IgD-negative memory B cell (primary cell): Measurements from ENCODE around the gene C8G. TPM values are rescaled to one million over a fixed set of nuclear protein-coding genes. Genes with fewer than 3 reads are reported as not detected.

Experiments used
- H3K27ac Mint-ChIP-seq, 3 donors: one replicate each; pipeline ENCODE4 v1.8.0; 2020 to 2022; ENCODE audit warnings: mild to moderate bottlenecking in 3 of 3, mixed read lengths in 3 of 3, moderate library complexity in 1 of 3
- H3K27me3 Mint-ChIP-seq: one replicate; pipeline ENCODE4 v1.8.0; 2021; ENCODE audit warnings: mixed read lengths
- H3K36me3 Mint-ChIP-seq: one replicate; pipeline ENCODE4 v1.8.0; 2020; ENCODE audit warnings: mild to moderate bottlenecking, mixed read lengths
- H3K4me1 Mint-ChIP-seq, 3 donors: one replicate each; pipeline ENCODE4 v1.8.0; 2020 to 2022; ENCODE audit warnings: mixed read lengths in 3 of 3, mild to moderate bottlenecking in 1 of 3
- H3K4me3 Mint-ChIP-seq, 4 donors: one replicate each; pipeline ENCODE4 v1.8.0; 2020 to 2022; ENCODE audit warnings: mild to moderate bottlenecking in 4 of 4, mixed read lengths in 4 of 4, moderate library complexity in 3 of 4
- H3K9me3 Mint-ChIP-seq, 3 donors: one replicate each; pipeline ENCODE4 v1.8.0; 2020 to 2021; ENCODE audit warnings: mixed read lengths in 3 of 3, mild to moderate bottlenecking in 1 of 3
- polyA plus RNA-seq: library from polyadenylated mRNA; unstranded; fragments of 300-500 nt; fragmentation: Illumina TruSeq; gene quantifications from one replicate; pipeline ENCODE4 v1.2.3, GENCODE V29; 2021

The C8G gene
- not detected for polyA plus RNA-seq

GRCh38 chr9:136944519-136945332 lies at the start of gene C8G, which contains the start of gene FBXW5:
Gene C8G, plus strand, starts transcription at chr9:136945243. Its CDS starts 78 bp downstream, at chr9:136945321.
Gene FBXW5, minus strand, starts transcription at chr9:136944738. Its CDS starts 655 bp downstream, at chr9:136944083.
- H3K4me1 Mint-ChIP-seq: peaks cover 0 to 8% (median 1%) of the 10 kb centered on the region in 3 donors
- no peaks in the 10 kb centered on the region for H3K27me3 Mint-ChIP-seq
- peak within 1 kb of the TSS; percentile 76 to 87 (median 82) for H3K4me3 Mint-ChIP-seq
- peak within 1 kb of the TSS in 2 of 3 donors; percentile 87 to 90 for H3K27ac Mint-ChIP-seq
- no peaks in the 10 kb centered on the region for H3K36me3 Mint-ChIP-seq
- no peaks in the 10 kb centered on the region for H3K9me3 Mint-ChIP-seq

GRCh38 chr9:136896027-136896426 lies 49.0 kb upstream of the C8G start:
- no peak overlapping the region for H3K27ac Mint-ChIP-seq

GRCh38 chr9:136898483-136899100 lies 46.5 kb upstream of the C8G start:
- H3K9me3 Mint-ChIP-seq: no peaks in the 10 kb centered on the region
- peak overlapping the region in 2 of 3 donors; percentile 10 to 76 for H3K27ac Mint-ChIP-seq
- H3K36me3 Mint-ChIP-seq: peaks cover 5% of the 10 kb centered on the region
- H3K4me1 Mint-ChIP-seq: peaks cover 31 to 45% (median 37%) of the 10 kb centered on the region in 3 donors
- H3K27me3 Mint-ChIP-seq: no peaks in the 10 kb centered on the region
- H3K4me3 Mint-ChIP-seq: peak overlapping the region in 1 of 4 donors; percentile 45

More at GRCh38 chr9:136896027-136896426, 49.0 kb upstream of the C8G start:
- Mint-ChIP-seq H3K4me3 (no peak overlapping the region), H3K9me3 (no peaks in the 10 kb centered on the region), H3K36me3 (peaks cover 3% of the 10 kb centered on the region), H3K4me1 (peaks cover 21 to 28% (median 25%) of the 10 kb centered on the region in 3 donors), H3K27me3 (no peaks in the 10 kb centered on the region)

- peaks cover 5% of the 10 kb centered on the region for H3K36me3 Mint-ChIP-seq
- H3K27me3 Mint-ChIP-seq: no peaks in the 10 kb centered on the region
- peaks cover 31 to 45% (median 36%) of the 10 kb centered on the region in 3 donors for H3K4me1 Mint-ChIP-seq
- H3K9me3 Mint-ChIP-seq: no peaks in the 10 kb centered on the region
- peak overlapping the region; percentile 76 to 93 (median 76) for H3K27ac Mint-ChIP-seq
- H3K4me3 Mint-ChIP-seq: peak overlapping the region in 3 of 4 donors; percentile 8 to 46 (median 33)
Measured at GRCh38 chr9:136899196-136899595, 45.8 kb upstream of the C8G start.

- peaks cover 35 to 49% (median 36%) of the 10 kb centered on the region in 3 donors for H3K4me1 Mint-ChIP-seq
- no peaks in the 10 kb centered on the region for H3K27me3 Mint-ChIP-seq
- peak overlapping the region; percentile 64 to 97 (median 76) for H3K27ac Mint-ChIP-seq
- H3K9me3 Mint-ChIP-seq: no peaks in the 10 kb centered on the region
- peak overlapping the region in 1 of 4 donors; percentile 63 for H3K4me3 Mint-ChIP-seq
- H3K36me3 Mint-ChIP-seq: peaks cover 8% of the 10 kb centered on the region
Measured at GRCh38 chr9:136900556-136900955, 44.5 kb upstream of the C8G start.

- Mint-ChIP-seq H3K9me3 (no peaks in the 10 kb centered on the region), H3K27ac (peak overlapping the region; percentile 92 to 99 (median 97)), H3K36me3 (peaks cover 8% of the 10 kb centered on the region), H3K4me3 (peak overlapping the region in 3 of 4 donors; percentile 51 to 91 (median 87)), H3K27me3 (no peaks in the 10 kb centered on the region), H3K4me1 (peaks cover 35 to 49% (median 36%) of the 10 kb centered on the region in 3 donors)
Measured at GRCh38 chr9:136900988-136901515, 44.0 kb upstream of the C8G start.

- Mint-ChIP-seq H3K9me3 (no peaks in the 10 kb centered on the region), H3K4me1 (peaks cover 35 to 50% (median 36%) of the 10 kb centered on the region in 3 donors), H3K27me3 (no peaks in the 10 kb centered on the region), H3K4me3 (peak overlapping the region; percentile 51 to 91 (median 78)), H3K27ac (peak overlapping the region; percentile 92 to 99 (median 97)), H3K36me3 (peaks cover 8% of the 10 kb centered on the region)
Measured at GRCh38 chr9:136901516-136902258, 43.4 kb upstream of the C8G start.

- no peaks in the 10 kb centered on the region for H3K9me3 Mint-ChIP-seq
- no peaks in the 10 kb centered on the region for H3K27me3 Mint-ChIP-seq
- H3K4me3 Mint-ChIP-seq: peak overlapping the region; percentile 51 to 91 (median 76)
- H3K4me1 Mint-ChIP-seq: peaks cover 31 to 46% (median 35%) of the 10 kb centered on the region in 3 donors
- peak overlapping the region; percentile 92 to 99 (median 97) for H3K27ac Mint-ChIP-seq
- peaks cover 9% of the 10 kb centered on the region for H3K36me3 Mint-ChIP-seq
Measured at GRCh38 chr9:136902259-136902821, 42.7 kb upstream of the C8G start.

- H3K4me3 Mint-ChIP-seq: peak overlapping the region in 2 of 4 donors; percentile 51 to 74
- no peaks in the 10 kb centered on the region for H3K9me3 Mint-ChIP-seq
- H3K4me1 Mint-ChIP-seq: peaks cover 31 to 46% (median 34%) of the 10 kb centered on the region in 3 donors
- peak overlapping the region; percentile 92 to 99 (median 97) for H3K27ac Mint-ChIP-seq
- peaks cover 9% of the 10 kb centered on the region for H3K36me3 Mint-ChIP-seq
- no peaks in the 10 kb centered on the region for H3K27me3 Mint-ChIP-seq
Measured at GRCh38 chr9:136903041-136903554, 41.9 kb upstream of the C8G start.

- no peaks in the 10 kb centered on the region for H3K9me3 Mint-ChIP-seq
- peak overlapping the region in 1 of 3 donors; percentile 67 for H3K27ac Mint-ChIP-seq
- H3K4me3 Mint-ChIP-seq: peak overlapping the region in 1 of 4 donors; percentile 20
- H3K27me3 Mint-ChIP-seq: no peaks in the 10 kb centered on the region
- peaks cover 9% of the 10 kb centered on the region for H3K36me3 Mint-ChIP-seq
- H3K4me1 Mint-ChIP-seq: peaks cover 15 to 28% (median 16%) of the 10 kb centered on the region in 3 donors
Measured at GRCh38 chr9:136906266-136906665, 38.8 kb upstream of the C8G start.

- H3K4me1 Mint-ChIP-seq: peaks cover 8 to 18% (median 9%) of the 10 kb centered on the region in 3 donors
- H3K36me3 Mint-ChIP-seq: peaks cover 7% of the 10 kb centered on the region
- H3K27me3 Mint-ChIP-seq: no peaks in the 10 kb centered on the region
Measured at GRCh38 chr9:136907011-136907914, 37.8 kb upstream of the C8G start.

GRCh38 chr9:136910197-136910900 lies 34.7 kb upstream of the C8G start:
- H3K27ac Mint-ChIP-seq: no peak overlapping the region
- H3K36me3 Mint-ChIP-seq: peaks cover 4% of the 10 kb centered on the region
- peaks cover 0 to 5% (median 1%) of the 10 kb centered on the region in 3 donors for H3K4me1 Mint-ChIP-seq

More at GRCh38 chr9:136907011-136907914, 37.8 kb upstream of the C8G start:
- Mint-ChIP-seq H3K4me3 (peak overlapping the region in 1 of 4 donors; percentile 20), H3K9me3 (no peaks in the 10 kb centered on the region), H3K27ac (peak overlapping the region in 1 of 3 donors; percentile 67)

More at GRCh38 chr9:136910197-136910900, 34.7 kb upstream of the C8G start:
- H3K4me3 Mint-ChIP-seq: no peak overlapping the region
- no peaks in the 10 kb centered on the region for H3K27me3 Mint-ChIP-seq
- H3K9me3 Mint-ChIP-seq: no peaks in the 10 kb centered on the region
